Thyroid gland (tissue), 4 donors: ENCODE results near the gene CTIF.

Source experiments
- POLR2A ChIP-seq, 2 donors: fragments of 450-650 bp; IDR thresholded peaks; one replicate each; pipeline ENCODE4 v1.6.1; 2017; ENCODE audit warnings: antibody characterized with exemption in 2 of 2, mild to moderate bottlenecking in 2 of 2, moderate library complexity in 1 of 2
- TF ChIP-seq, protein P1 (sequence below), 6 experiments: fragments of 200-600 bp in 3 of 6; fragments of 450-650 bp in 3 of 6; sonication (generic) in 3 of 6; IDR thresholded peaks; one replicate each; pipeline ENCODE4 v1.5.1; 2016 to 2019; ENCODE audit warnings: antibody characterized with exemption in 6 of 6, mild to moderate bottlenecking in 2 of 6, inconsistent platforms in 1 of 6, moderate library complexity in 1 of 6

DNA sequence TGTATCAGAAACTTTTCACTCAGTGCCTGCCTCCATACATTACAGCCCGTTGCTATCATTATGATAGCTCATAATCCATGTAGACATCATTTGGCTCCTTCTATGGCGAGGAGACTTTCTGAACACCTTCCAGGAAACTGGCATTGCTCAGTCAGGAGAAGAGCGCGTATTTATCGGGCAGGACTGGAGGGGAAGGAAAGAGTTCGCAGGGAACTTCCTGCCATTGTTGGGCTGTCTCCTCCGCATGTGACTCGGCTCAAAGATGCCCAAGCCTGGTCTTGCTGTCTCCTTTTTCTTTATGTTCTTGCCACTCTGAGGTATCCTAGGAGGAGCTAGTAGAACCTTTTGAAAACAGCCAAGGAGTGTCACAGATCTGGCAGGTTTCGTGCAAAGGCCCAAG, 156.8 kb downstream of the CTIF start:
- TF ChIP-seq, protein P1, sequence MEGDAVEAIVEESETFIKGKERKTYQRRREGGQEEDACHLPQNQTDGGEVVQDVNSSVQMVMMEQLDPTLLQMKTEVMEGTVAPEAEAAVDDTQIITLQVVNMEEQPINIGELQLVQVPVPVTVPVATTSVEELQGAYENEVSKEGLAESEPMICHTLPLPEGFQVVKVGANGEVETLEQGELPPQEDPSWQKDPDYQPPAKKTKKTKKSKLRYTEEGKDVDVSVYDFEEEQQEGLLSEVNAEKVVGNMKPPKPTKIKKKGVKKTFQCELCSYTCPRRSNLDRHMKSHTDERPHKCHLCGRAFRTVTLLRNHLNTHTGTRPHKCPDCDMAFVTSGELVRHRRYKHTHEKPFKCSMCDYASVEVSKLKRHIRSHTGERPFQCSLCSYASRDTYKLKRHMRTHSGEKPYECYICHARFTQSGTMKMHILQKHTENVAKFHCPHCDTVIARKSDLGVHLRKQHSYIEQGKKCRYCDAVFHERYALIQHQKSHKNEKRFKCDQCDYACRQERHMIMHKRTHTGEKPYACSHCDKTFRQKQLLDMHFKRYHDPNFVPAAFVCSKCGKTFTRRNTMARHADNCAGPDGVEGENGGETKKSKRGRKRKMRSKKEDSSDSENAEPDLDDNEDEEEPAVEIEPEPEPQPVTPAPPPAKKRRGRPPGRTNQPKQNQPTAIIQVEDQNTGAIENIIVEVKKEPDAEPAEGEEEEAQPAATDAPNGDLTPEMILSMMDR (IDR thresholded peaks at IDR 0.05) = no peak
- no peak for TF ChIP-seq POLR2A (IDR thresholded peaks at IDR 0.05)
